DND-41 (cell line): Measurements from ENCODE around the gene FHIT.

Experiments
- CTCF ChIP-seq: IDR thresholded peaks from 2 replicates; pipeline ENCODE4 v1.5.1; 2012; ENCODE audit warnings: borderline replicate concordance, low read length, moderate library complexity, mild to moderate bottlenecking; ENCODE audit not compliant: poor library complexity, severe bottlenecking; ENCODE audit errors: extremely low read depth
- EZH2 ChIP-seq: IDR thresholded peaks from 3 replicates; pipeline ENCODE4 v1.6.1; 2012; ENCODE audit warnings: borderline replicate concordance, low read depth, mild to moderate bottlenecking, moderate library complexity, low read length, inconsistent platforms; ENCODE audit not compliant: severe bottlenecking

GRCh38 chr3:60919296-60919695 is 332.0 kb downstream of the FHIT start:
- no peak for TF ChIP-seq EZH2
- TF ChIP-seq CTCF = no peak
